OCI-M2 (cell line): Measurements from ENCODE around the gene INHBB.
"Not testable (repeated sequence)": the region's sequence is repeated elsewhere in the genome, so short reads cannot be mapped to it uniquely, and the experiment has no call there.

Experiments used
- DNase-seq: peaks from one replicate; lab custom pipeline; 2025; ENCODE audit not compliant: unreplicated experiment; lab: John Stamatoyannopoulos, UW

Gene INHBB

DNA sequence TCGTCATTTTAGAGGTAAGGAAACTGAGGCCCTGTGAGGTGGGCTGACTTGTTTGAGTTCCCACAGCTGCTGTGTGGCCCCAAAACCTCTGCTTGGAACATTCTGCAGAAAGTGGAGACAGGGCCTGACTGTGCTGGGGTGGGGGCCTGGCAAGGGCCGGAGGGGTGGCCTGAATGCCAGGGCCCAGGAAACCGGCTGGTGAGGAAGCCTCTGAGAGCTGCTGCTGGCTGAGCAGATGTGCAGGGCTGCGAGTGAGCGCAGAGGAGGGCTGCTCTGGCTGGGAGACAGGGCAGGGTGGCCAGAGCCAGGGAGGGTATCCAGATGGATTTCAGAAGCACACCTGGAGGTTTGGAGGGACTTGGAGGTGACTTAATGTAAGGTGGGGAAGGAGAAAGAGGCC lies 29.9 kb upstream of the INHBB start:
- no peak for DNase-seq

DNA sequence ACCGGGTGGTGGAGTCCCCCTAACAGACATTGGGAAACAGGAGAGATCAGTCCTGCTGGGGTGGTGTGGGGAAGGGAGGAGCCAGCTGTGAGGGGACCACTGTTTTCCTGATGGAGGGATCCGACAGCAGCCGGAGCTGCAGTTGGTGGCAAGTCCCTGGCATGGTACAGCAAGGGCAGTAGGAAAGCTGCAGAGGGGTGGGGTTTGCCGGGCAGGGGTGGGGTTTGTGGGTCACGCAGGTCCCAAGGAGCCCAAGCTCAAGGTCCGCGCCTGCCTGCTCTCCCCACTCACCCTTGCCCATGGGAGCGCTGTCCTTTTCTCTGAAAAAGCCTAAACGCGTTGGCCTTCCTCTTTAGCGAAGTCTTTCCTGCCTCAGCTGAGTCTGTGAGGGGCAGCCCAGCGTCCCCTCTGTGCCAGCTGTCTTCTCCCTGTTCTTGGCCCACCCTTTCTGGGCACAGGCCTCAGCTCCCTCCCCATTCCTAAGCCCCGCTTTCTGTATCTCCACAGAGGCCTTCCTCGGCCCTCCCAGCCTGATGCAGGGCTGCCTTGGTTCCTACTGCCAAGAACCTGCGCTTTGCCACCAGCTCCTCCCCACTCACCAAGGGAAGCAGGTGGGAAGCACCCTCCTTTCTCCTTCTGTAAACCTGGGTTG lies 29.3 kb upstream of the INHBB start:
- no peak for DNase-seq

DNA sequence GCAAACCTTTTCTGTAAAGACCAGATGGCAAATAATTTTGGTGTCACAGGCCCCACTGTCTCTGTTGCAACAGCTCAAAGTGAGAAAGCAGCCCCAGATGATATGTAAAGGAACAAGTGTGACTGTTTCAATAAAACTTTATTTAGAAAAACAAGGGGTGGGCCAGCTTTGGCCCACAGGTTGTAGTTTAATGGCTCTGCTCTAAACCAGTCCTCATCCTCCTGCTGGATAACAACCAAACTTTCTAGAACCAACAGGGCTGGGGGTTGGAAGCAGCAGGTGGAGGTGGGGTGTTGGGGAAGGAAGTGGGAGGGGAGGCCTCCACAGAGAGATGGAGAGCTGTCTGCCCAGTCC lies 28.8 kb upstream of the INHBB start:
- no peak for DNase-seq

DNA sequence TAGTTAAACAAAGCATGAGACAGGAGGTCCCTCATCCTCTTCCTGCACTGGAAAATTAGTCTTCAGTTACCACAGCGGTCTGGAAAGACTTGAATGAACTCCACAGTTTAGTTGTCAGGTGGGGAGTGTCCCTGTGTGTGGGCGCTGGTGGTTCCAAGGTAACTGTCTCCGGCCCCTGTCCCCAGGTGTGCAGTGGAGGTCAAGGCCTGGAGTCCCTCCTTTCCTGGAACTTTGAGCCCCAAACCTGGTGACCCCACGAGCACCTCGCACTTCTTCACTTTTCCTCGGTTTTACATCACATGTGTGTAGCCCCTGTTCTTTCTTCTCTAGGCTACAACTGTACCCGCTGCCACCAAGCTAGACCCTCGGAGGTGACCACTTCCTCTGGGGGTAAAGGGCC lies 28.0 kb upstream of the INHBB start:
- no peak for DNase-seq

DNA sequence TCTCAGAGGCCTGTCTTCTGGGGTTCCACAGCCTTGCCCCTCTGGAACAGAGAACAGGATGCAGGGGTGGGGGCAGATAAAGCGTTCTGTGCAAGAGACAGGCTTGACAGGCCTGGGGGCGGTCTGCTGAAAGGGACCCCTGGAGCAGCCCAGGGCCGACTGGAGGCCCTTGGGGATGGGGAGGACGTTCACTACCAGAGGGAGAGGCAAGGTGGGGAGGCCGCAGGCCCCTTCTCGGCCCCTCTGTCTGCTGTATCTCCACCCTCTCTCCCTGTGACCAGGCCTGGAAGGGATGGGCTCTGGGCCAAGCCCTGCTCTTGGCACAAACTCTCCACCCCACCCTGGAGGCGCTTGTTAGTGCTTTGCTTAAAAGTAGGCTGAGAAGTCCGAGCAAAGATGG lies 27.3 kb upstream of the INHBB start:
- no peak for DNase-seq

- no peak for DNase-seq
These were observed 26.8 kb upstream of the INHBB start for GRCh38 chr2:120319123-120319522.

DNA sequence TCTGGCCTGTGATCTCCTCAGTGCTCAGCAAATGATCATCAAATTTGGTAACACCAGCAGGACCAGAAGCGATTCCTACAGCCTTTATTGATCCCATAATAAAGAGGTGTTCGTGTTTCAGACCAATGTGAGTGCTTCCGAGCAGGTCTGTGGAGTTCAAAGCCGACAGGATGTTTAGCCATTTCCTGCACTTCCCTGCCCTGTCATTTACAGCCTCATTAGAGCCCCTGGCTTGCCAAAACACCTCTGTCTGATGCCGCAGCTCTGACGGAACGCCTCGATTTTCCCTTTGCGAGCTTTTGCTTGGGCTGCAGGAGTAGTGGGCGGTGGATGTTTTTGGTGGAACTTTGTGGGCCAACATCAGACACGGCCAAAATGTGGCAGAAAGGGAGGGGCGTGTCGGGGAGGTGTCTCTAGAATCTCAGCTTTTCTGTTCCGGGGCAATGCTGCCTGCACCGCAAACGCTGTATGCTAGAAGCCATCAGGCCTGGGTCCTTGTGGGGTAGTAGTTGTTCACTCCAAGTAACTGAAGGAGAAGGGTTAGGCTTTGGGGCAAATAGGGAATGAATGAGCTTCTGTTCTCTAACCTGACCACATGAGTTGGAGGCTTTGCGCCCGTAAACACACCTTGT lies 26.1 kb upstream of the INHBB start:
- no peak for DNase-seq

DNA sequence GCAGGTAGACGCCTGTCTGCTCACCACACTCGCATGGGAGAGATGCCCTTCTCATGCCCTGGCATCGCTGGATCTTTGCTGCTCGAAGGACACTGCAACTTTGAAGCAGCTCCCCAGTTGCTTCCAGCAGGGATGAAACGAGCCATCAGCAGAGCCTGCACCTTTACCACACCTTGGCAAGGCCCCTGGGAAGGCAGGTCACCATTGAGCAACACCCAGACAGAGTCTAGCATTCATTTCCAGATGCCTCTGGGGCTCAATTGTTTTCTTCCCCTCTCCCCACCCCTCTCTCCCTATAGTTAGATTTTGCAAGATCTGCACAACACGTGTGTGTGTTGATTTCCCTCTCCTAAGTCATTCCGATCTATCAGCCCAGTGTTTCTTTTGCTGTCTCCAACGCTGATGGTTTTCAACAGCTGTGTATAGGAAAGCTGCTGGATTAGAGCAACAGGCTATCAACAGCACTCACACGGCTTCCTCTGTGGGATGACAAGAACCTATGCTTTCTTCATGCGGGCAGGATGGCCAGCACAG lies 25.6 kb upstream of the INHBB start:
- no peak for DNase-seq

- not testable (repeated sequence) for DNase-seq
These were observed 24.9 kb upstream of the INHBB start for GRCh38 chr2:120320887-120321556.

- DNase-seq, result no peak
These were observed 24.1 kb upstream of the INHBB start for GRCh38 chr2:120321721-120322284.

- no peak for DNase-seq
These were observed 23.6 kb upstream of the INHBB start for GRCh38 chr2:120322329-120322728.

GRCh38 chr2:120323214-120323613 lies 22.7 kb upstream of the INHBB start:
- no peak for DNase-seq

- no peak for DNase-seq
These were observed 22.0 kb upstream of the INHBB start for GRCh38 chr2:120323807-120324399.

DNA sequence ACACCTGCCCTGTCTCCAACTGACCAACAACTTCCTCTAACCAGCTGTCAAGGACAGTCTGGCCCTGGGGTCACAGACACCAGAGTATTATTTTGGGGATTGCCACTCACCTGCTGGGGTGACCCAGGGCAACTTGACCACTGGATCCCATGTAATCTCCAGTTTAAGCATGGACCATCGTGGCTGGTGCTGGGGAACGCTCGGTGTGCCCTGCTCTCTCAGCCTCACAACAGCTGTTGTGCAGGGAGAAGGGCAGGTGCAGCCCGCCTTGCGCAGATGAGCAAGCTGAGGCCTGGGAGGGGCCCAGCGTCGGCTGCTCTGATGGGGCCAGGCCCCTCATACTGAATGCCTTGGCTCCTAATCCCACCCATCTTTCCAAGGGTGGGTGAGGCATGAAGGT lies 21.0 kb upstream of the INHBB start:
- no peak for DNase-seq

DNA sequence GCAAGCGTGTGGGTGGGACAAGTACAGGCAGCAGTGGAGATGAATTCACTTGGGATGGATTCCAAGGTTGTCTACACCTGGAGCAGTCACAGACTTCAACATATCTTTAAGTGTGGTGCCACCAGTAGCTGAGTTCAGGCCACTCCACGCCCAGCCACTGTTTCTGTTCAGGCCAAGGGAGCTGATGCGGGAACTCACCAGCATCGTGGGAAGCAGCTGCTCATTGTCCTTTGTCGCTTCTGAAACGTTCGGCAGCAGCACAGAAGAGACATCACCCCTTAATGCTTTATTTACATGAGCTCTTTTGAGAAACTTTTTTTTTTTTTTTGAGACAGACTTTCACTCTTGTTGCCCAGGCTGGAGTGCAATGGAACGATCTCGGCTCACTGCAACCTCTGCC lies 19.9 kb upstream of the INHBB start:
- DNase-seq, result no peak

GRCh38 chr2:120330946-120331822 lies 14.8 kb upstream of the INHBB start:
- no peak for DNase-seq

- no peak for DNase-seq
These were observed 14.0 kb upstream of the INHBB start for GRCh38 chr2:120331903-120332302.

DNA sequence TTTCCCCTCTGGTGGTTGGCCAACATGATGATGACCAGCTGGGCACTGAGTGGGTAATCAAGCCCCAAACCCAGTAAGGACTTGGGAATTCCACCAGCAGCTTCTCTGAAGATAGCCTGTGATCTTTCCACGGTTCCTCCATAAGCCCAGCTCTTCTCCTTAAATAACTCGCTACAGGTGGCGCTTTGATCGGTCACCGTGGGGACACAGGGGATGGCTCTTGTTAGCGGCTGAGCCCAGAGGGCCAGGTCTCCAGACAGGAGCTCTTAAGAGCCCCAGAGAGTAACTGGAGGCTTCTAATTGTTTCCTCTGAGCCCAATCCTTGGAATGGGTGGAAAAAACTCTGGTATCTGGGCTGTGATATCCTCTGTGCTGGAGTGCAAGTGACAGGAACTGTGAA lies 13.6 kb upstream of the INHBB start:
- no peak for DNase-seq

GRCh38 chr2:120334068-120334467 lies 11.9 kb upstream of the INHBB start:
- no peak for DNase-seq

GRCh38 chr2:120336749-120337148 lies 9.2 kb upstream of the INHBB start:
- no peak for DNase-seq

DNA sequence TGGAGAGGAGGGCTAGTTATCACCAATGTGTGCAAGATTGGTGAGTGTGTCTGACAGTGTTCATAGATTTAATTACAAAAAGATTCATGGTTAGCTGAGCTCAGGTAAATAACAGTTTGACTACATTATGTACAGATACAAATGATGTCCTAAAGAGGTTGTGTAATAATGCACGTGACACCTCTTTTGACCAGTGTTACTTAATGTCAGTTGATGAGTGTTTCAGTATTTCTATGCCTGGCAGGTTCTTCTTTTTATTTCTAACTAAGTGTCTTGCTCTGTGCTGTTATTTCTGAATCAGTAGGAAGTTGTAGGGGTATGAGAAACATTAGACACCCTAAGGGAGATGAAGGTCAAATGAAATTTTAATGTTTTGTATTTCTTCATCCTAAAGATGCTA lies 7.9 kb upstream of the INHBB start:
- DNase-seq, result no peak
